ENCODE data around the gene RIPOR3.

The RIPOR3 gene

DNA sequence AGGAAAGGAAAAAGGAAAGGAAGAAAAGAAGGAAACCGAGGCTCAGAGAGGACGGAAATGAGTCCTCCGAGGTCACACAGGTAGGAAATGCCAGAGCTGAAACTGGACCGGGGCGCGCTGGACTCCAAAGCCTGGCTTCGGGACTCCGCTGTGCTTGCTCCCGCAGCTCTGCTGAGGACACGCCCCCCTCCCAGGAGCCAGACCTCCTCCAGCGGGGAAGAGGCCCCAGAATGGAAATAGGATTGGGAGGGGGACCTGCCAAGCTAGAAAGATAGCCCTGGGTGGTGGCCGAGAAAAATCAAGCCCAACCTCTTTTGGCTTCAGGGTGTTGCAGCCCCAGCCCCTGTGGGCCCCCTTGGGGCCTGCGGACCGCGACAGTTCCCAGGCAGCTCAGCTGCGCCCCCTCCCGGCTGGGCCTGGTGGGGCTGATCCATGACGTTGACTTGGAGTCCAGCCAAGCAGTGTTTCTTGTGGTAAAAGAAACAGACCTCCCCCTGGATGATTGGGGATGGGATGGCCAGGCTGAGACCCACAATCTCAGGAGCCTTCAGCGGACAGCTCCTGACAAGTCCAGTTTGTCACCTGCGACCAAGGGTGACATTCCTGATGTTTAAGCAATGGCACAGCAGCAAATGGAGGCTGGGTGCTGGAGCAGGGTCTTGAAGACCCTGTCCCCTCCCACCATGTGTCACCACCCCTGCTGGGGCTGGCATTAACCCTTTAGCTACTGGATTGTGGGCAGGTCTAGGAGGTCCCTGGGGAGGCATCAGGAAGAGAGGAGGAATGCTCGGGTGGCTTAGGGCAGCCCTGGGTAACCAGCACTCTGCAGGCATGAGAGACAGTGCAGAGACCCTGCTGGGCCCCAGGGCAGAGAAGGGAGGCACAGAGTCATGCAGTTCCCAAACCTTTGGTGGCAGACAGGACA, 55.4 kb downstream of the RIPOR3 start:
- no peak overlapping the region for H3K4me3 ChIP-seq (ENCODE audit: extremely low read depth, insufficient read depth, low read length, poor library complexity, severe bottlenecking)
- H3K36me3 ChIP-seq (ENCODE audit: control insufficient read depth, insufficient read depth, low read length) = no peaks in the 10 kb centered on the region
- H3K4me1 ChIP-seq (ENCODE audit: control insufficient read depth, insufficient read depth, low read length, poor library complexity, severe bottlenecking) = peaks cover 24% of the 10 kb centered on the region
- H3K27ac ChIP-seq (ENCODE audit: low read depth, low read length, severe bottlenecking) = peak overlapping the region; percentile 54
- H3K9me3 ChIP-seq (ENCODE audit: control insufficient read depth, low read length) = no peaks in the 10 kb centered on the region
- 37 to 41% methylated on average over 17 of the region's 21 CpGs for WGBS, 2 experiments (ENCODE audit: insufficient coverage in 2 of 2)

DNA sequence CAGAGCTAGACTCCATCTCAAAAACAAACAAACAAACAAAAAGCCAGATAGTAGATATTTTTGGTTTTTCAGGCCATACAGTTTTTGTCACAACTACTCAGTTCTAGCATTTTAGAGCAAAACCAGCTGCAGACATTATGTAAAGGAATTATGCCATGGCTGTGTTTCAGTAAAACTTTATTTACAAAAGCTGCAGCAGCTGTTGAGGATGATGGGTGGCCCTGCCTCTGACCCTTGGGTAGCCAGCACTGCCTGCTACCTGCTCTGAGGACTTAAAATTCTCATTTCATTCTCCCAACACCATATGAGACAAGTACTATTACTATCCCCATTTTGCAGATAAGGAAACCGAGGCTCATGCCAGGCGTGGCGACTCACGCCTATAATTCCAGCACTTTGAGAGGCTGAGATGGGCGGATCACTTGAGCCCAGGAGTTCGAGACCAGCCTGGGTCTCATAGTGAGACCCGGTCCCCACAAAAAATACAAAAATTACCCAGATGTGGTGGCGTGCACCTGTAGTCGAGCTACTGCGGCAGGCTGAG, 56.3 kb downstream of the RIPOR3 start:
- Histone ChIP-seq H3K9me3 (ENCODE audit: control insufficient read depth, low read length) (no peaks in the 10 kb centered on the region), H3K4me1 (ENCODE audit: control insufficient read depth, insufficient read depth, low read length, poor library complexity, severe bottlenecking) (peaks cover 23% of the 10 kb centered on the region), H3K27ac (ENCODE audit: low read depth, low read length, severe bottlenecking) (no peak overlapping the region), H3K36me3 (ENCODE audit: control insufficient read depth, insufficient read depth, low read length) (no peaks in the 10 kb centered on the region), H3K4me3 (ENCODE audit: extremely low read depth, insufficient read depth, low read length, poor library complexity, severe bottlenecking) (no peak overlapping the region)
- 92 to 93% methylated on average over 7 to 10 of the region's 10 CpGs for WGBS, 2 experiments (ENCODE audit: insufficient coverage in 2 of 2)

DNA sequence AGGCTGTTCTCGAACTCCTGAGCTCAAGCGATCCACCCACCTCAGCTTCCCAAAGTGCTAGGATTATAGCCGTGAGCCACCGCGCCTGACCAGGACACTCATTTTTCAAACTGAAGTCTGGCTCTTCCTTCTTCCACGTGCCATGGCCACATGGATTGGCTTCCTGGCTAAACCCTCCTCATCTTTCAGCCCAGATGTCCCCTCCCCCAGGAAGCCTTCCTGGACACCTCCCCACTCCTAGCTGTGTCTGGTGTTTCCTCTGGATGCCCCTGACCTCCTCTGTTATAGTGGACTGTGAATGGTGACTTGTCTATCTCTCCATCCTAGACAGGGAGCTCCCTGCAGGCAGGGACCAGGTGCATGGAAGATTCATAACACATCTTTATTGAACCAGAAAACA, 57.2 kb downstream of the RIPOR3 start:
- H3K27ac ChIP-seq (ENCODE audit: low read depth, low read length, severe bottlenecking) = no peak overlapping the region
- peaks cover 29% of the 10 kb centered on the region for H3K4me1 ChIP-seq (ENCODE audit: control insufficient read depth, insufficient read depth, low read length, poor library complexity, severe bottlenecking)
- WGBS, 2 experiments (ENCODE audit: insufficient coverage in 2 of 2) = 81 to 88% methylated on average over 6 of the region's 6 CpGs
- H3K9me3 ChIP-seq (ENCODE audit: control insufficient read depth, low read length) = no peaks in the 10 kb centered on the region
- no peaks in the 10 kb centered on the region for H3K36me3 ChIP-seq (ENCODE audit: control insufficient read depth, insufficient read depth, low read length)
- no peak overlapping the region for H3K4me3 ChIP-seq (ENCODE audit: extremely low read depth, insufficient read depth, low read length, poor library complexity, severe bottlenecking)

DNA sequence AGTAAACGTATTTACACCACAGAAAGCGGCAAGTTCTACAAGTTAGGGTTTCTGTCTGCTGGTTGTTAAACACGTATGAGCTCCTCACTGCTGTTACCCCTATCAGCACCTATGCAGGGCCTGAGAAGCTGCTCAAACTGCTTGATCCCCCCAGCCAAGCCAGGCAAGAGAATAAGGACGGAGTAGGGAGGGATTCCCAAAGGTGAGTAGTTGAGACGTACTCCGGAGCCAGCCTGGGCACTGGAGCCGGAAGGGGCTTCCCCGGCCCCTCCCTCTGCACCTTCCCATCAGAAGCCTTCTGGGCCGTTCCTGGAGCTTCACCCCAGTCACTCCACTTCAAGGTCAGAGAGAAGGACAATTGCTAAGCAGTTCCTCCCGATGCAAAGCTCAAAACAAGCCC, 58.0 kb downstream of the RIPOR3 start:
- Histone ChIP-seq H3K27ac (ENCODE audit: low read depth, low read length, severe bottlenecking) (no peak overlapping the region), H3K36me3 (ENCODE audit: control insufficient read depth, insufficient read depth, low read length) (no peaks in the 10 kb centered on the region), H3K4me1 (ENCODE audit: control insufficient read depth, insufficient read depth, low read length, poor library complexity, severe bottlenecking) (peaks cover 32% of the 10 kb centered on the region), H3K9me3 (ENCODE audit: control insufficient read depth, low read length) (no peaks in the 10 kb centered on the region), H3K4me3 (ENCODE audit: extremely low read depth, insufficient read depth, low read length, poor library complexity, severe bottlenecking) (no peak overlapping the region)
- 92 to 100% methylated on average over 4 to 10 of the region's 10 CpGs for WGBS, 2 experiments (ENCODE audit: insufficient coverage in 2 of 2)

DNA sequence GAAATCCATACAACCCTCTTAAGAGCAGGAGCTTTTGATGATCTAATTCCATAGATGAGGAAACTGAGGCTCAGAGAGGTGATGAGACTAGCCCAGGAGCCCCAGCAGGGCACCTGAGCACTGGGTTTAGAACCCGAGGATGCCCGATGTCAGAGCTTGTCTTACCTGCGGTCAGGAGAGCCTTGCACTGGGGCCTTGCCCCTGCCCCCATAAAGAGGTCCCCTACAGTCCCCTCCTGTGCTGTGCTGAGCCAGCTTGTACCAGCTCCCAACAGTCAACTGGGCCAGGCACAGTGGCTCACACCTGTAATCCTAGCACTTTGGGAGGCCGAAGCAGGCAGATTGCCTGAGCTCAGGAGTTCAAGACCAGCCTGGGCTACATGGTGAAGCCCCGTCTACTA, 58.6 kb downstream of the RIPOR3 start:
- H3K27ac ChIP-seq (ENCODE audit: low read depth, low read length, severe bottlenecking) = no peak overlapping the region
- H3K36me3 ChIP-seq (ENCODE audit: control insufficient read depth, insufficient read depth, low read length) = no peaks in the 10 kb centered on the region
- H3K4me3 ChIP-seq (ENCODE audit: extremely low read depth, insufficient read depth, low read length, poor library complexity, severe bottlenecking) = no peak overlapping the region
- H3K4me1 ChIP-seq (ENCODE audit: control insufficient read depth, insufficient read depth, low read length, poor library complexity, severe bottlenecking) = peaks cover 29% of the 10 kb centered on the region
- no peaks in the 10 kb centered on the region for H3K9me3 ChIP-seq (ENCODE audit: control insufficient read depth, low read length)
- WGBS, 2 experiments (ENCODE audit: insufficient coverage in 2 of 2) = 91 to 93% methylated on average over 5 of the region's 5 CpGs

DNA sequence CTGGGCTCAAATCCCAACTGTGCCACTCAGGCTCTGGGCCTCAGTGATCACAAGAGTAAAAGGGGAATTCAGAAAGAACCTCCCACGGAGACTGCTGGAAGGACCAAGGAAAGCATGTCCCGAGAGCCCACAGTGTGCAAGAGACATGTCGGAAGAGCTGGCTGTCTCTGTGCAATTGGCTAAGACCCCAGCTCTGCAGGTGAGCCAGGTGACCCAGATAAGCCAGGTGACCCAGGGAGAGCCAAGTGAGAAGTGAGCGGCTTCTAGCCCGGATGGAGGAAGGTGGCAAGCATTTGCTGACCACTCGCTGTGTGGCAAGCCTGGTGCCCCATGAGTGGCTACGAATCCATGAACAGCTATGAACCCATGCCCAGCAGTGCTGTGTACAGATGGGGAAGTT, 59.1 kb downstream of the RIPOR3 start:
- no peaks in the 10 kb centered on the region for H3K9me3 ChIP-seq (ENCODE audit: control insufficient read depth, low read length)
- H3K4me3 ChIP-seq (ENCODE audit: extremely low read depth, insufficient read depth, low read length, poor library complexity, severe bottlenecking) = no peak overlapping the region
- 92 to 95% methylated on average over 7 of the region's 7 CpGs for WGBS, 2 experiments (ENCODE audit: insufficient coverage in 2 of 2)
- H3K27ac ChIP-seq (ENCODE audit: low read depth, low read length, severe bottlenecking) = no peak overlapping the region
- no peaks in the 10 kb centered on the region for H3K36me3 ChIP-seq (ENCODE audit: control insufficient read depth, insufficient read depth, low read length)
- peaks cover 26% of the 10 kb centered on the region for H3K4me1 ChIP-seq (ENCODE audit: control insufficient read depth, insufficient read depth, low read length, poor library complexity, severe bottlenecking)

DNA sequence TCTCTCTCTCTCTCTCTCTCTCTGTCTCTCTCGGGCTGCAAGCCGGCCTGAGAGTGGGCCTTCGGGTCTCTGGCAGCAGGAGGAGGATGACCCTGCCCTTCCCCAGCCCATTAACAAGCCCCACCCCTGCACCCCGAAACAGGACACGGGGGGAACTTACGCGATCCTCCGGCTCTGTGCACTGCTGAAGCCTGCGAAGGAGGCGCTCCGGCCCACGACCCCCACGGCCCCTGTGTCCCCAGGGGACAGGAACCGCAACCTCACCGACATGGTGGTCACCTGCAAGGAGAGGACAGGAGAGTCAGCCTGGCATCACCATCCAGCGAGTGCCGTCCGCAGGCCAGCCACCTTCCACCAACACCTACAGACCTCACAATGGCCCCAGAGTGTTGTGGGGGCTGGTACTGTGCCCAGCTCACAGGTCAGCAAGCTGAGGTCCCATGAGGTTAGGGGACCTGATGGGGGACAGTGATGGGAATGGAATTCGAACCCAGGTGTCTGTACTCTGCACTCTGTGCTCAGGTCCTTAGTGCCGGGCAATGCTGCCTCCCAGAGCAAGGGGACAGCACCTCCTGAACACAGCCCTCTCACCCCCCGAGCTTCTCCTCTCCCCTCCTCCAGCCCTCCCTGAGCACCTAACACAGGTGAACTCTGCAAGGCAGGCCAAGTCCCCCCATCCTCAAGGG, 60.6 kb downstream of the RIPOR3 start:
- H3K4me3 ChIP-seq (ENCODE audit: extremely low read depth, insufficient read depth, low read length, poor library complexity, severe bottlenecking) = no peak overlapping the region
- WGBS, 2 experiments (ENCODE audit: insufficient coverage in 2 of 2) = 92 to 94% methylated on average over 13 to 15 of the region's 21 CpGs
- H3K9me3 ChIP-seq (ENCODE audit: control insufficient read depth, low read length) = no peaks in the 10 kb centered on the region
- no peak overlapping the region for H3K27ac ChIP-seq (ENCODE audit: low read depth, low read length, severe bottlenecking)
- H3K36me3 ChIP-seq (ENCODE audit: control insufficient read depth, insufficient read depth, low read length) = no peaks in the 10 kb centered on the region
- H3K4me1 ChIP-seq (ENCODE audit: control insufficient read depth, insufficient read depth, low read length, poor library complexity, severe bottlenecking) = peaks cover 13% of the 10 kb centered on the region

DNA sequence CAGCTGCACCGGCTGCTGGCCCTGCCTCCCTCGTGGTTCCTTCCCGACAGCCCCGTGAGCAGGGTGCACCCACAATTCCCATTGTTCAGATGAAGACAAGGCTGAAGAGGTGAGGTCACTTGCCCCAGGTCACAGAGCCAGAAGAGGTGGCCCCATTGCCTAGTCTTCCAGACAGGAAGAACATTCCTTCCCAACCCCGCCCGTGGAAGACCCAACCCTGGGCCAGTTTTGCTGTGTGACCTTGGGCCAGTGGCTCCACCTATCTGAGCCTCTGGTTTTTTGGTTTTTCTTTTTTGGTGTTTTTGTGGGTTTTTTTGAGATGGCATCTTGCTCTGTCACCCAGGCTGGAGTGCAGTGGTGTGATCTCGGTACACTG, 61.7 kb downstream of the RIPOR3 start:
- WGBS, 2 experiments (ENCODE audit: insufficient coverage in 2 of 2) = 81 to 94% methylated on average over 4 to 6 of the region's 7 CpGs
- Histone ChIP-seq H3K36me3 (ENCODE audit: control insufficient read depth, insufficient read depth, low read length) (no peaks in the 10 kb centered on the region), H3K4me1 (ENCODE audit: control insufficient read depth, insufficient read depth, low read length, poor library complexity, severe bottlenecking) (peaks cover 14% of the 10 kb centered on the region)

DNA sequence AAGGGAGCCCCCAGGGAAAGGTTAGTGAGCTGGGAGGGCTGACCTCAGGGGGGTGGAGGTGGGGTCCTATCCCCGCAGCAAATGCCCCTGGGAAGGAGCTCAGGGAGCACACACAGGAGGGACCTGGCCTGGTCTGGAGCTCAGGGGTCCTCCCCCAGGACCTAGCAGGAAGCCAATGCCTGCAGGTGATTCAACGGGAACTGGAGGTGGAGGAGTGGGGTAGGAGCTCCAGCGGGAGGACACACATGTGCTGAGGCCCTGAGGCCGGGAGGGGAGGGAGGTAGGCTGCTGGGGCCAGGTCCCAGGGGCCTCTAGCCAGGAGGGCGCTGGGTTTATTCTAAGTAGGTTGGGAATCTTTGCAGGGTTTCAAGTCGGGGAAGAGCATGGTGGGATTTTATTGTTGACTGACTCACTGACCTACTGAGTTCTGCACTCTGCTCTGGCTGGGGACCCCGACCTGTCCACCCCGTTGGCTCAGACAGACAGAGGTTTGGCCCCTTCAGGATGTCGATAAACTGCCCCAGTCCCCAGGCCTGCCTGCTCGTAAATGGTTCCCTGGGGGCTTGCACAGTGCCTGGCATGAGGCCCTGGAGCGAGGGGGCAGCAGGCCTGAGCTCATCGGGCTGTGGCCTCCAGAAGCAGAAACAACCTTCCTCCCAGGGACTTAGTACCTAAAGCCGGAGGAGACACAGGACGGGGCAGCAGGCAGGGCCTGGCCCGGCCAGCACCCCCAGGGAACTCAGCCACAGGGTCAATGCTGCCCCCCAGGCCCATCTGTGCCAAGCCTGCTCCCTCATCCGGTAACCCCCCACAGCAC, 62.3 kb downstream of the RIPOR3 start:
- 82 to 89% methylated on average over 14 to 16 of the region's 16 CpGs for WGBS, 2 experiments (ENCODE audit: insufficient coverage in 2 of 2)
- Histone ChIP-seq H3K27ac (ENCODE audit: low read depth, low read length, severe bottlenecking) (no peak overlapping the region), H3K4me3 (ENCODE audit: extremely low read depth, insufficient read depth, low read length, poor library complexity, severe bottlenecking) (no peak overlapping the region), H3K4me1 (ENCODE audit: control insufficient read depth, insufficient read depth, low read length, poor library complexity, severe bottlenecking) (peaks cover 14% of the 10 kb centered on the region), H3K9me3 (ENCODE audit: control insufficient read depth, low read length) (no peaks in the 10 kb centered on the region), H3K36me3 (ENCODE audit: control insufficient read depth, insufficient read depth, low read length) (no peaks in the 10 kb centered on the region)

More for the DNA sequence above, 61.7 kb downstream of the RIPOR3 start:
- Histone ChIP-seq H3K9me3 (ENCODE audit: control insufficient read depth, low read length) (no peaks in the 10 kb centered on the region), H3K4me3 (ENCODE audit: extremely low read depth, insufficient read depth, low read length, poor library complexity, severe bottlenecking) (no peak overlapping the region), H3K27ac (ENCODE audit: low read depth, low read length, severe bottlenecking) (no peak overlapping the region)

DNA sequence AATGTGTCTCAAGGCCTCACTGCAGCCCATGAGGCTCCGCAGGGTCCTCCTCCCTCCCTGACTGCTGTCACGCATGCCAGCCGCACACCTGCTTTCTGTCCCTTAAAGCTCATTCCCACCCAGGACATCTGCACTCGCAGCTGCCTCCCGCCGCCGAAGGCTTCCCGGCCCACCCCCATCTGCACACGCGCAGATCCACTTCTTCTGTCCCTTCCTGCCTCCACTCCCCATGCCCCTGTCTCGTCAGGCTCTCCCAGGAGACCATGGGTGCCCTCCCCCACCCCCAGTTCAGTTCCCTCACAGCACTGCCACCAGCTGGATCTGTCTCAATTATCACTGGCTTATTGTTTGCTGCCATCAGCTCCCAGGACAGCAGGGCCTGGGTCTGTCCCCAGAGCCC, 63.0 kb downstream of the RIPOR3 start:
- Histone ChIP-seq H3K27ac (ENCODE audit: low read depth, low read length, severe bottlenecking) (no peak overlapping the region), H3K4me3 (ENCODE audit: extremely low read depth, insufficient read depth, low read length, poor library complexity, severe bottlenecking) (no peak overlapping the region), H3K9me3 (ENCODE audit: control insufficient read depth, low read length) (no peaks in the 10 kb centered on the region), H3K36me3 (ENCODE audit: control insufficient read depth, insufficient read depth, low read length) (no peaks in the 10 kb centered on the region), H3K4me1 (ENCODE audit: control insufficient read depth, insufficient read depth, low read length, poor library complexity, severe bottlenecking) (peaks cover 14% of the 10 kb centered on the region)
- 79 to 88% methylated on average over 11 of the region's 11 CpGs for WGBS, 2 experiments (ENCODE audit: insufficient coverage in 2 of 2)

All from mesodermal cell (in vitro differentiated cells).